Activated T-cell treated with anti-CD3 and anti-CD28 coated beads, Interleukin-2, amount 50 U/mL, for 4 hours (primary cell): ENCODE results near the gene TEX264. TPM values are rescaled to one million over a fixed set of nuclear protein-coding genes. Genes with fewer than 3 reads are reported as not detected.

Experiments used
- ATAC-seq, 2 donors: fragments of 200-7000 bp; cut with Tn5 transposase; one replicate each; pipeline ENCODE4 v1.10.0; 2021
- DNase-seq: peaks from one replicate; pipeline ENCODE4 v3.0.0-alpha.2; 2020
- H3K27me3 Mint-ChIP-seq: one replicate; pipeline ENCODE4 v1.8.0; 2021; ENCODE audit warnings: low read depth, mixed read lengths
- H3K36me3 Mint-ChIP-seq: one replicate; pipeline ENCODE4 v1.8.0; 2022; ENCODE audit warnings: mixed read lengths; ENCODE audit not compliant: insufficient read depth
- H3K4me1 Mint-ChIP-seq: one replicate; pipeline ENCODE4 v1.8.0; 2021; ENCODE audit warnings: low read depth, mixed read lengths
- H3K4me3 Mint-ChIP-seq: one replicate; pipeline ENCODE4 v1.8.0; 2021; ENCODE audit warnings: mild to moderate bottlenecking, moderate library complexity, mixed read lengths
- H3K9me3 Mint-ChIP-seq: one replicate; pipeline ENCODE4 v1.8.0; 2021; ENCODE audit warnings: mixed read lengths
- total RNA-seq, 3 donors: library from RNA; stranded (reverse); gene quantifications; one replicate each; pipeline ENCODE4 v1.2.1, GENCODE V29; 2021

Gene TEX264
- total RNA-seq, 3 donors from 2014 or later = 37.8 to 42.5 (median 38.9) TPM

DNA sequence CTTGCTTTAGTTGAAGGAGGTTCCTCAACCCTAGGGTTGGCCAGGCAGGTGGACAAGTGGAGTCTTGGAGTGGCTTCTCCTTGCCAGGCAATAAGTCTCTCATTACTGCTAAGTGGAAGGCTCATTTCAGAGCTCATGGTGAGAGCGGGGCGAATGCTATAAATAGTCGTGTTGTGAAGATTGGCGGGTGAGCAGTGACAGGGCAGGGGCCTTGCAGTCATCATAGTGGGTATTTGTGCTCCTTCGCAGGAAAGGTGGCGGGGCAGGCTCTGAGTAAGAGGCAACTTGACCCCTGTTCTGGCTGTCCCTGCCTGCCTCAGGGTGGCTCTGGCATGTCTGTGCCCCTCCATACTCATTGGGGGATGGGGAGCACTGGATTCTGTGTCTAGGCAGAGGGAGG lies 27.2 kb downstream of the TEX264 start:
- H3K36me3 Mint-ChIP-seq = peaks cover 18% of the 10 kb centered on the region
- DNase-seq = no peak
- H3K27me3 Mint-ChIP-seq = no peaks in the 10 kb centered on the region
- no peak overlapping the region for H3K4me3 Mint-ChIP-seq
- no peak for ATAC-seq
- H3K4me1 Mint-ChIP-seq = peaks cover 20% of the 10 kb centered on the region
- H3K9me3 Mint-ChIP-seq = no peaks in the 10 kb centered on the region

DNA sequence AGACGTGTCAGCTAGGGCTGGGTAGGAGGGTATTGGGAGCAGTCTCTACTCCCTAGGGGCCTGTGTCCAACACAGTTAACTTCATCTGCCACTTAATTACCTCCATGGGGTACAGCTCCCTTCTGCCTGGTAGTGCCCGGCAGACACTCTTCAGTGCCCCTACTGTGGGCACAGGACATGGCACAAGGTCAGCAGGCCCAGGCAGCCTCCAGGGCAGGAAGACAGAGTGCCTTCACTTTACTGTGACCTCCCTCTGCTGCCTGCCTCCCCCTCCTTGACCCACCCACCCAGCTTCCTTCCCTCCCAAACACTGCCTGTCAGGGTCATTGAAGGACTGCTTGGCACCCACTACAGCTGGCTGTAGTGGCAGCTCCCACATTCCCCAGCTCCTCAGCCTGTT lies 29.4 kb downstream of the TEX264 start:
- no peaks in the 10 kb centered on the region for H3K9me3 Mint-ChIP-seq
- no peaks in the 10 kb centered on the region for H3K27me3 Mint-ChIP-seq
- peaks cover 16% of the 10 kb centered on the region for H3K4me1 Mint-ChIP-seq
- H3K36me3 Mint-ChIP-seq = peaks cover 26% of the 10 kb centered on the region
- DNase-seq (no peak), ATAC-seq (no peak)
- no peak overlapping the region for H3K4me3 Mint-ChIP-seq

DNA sequence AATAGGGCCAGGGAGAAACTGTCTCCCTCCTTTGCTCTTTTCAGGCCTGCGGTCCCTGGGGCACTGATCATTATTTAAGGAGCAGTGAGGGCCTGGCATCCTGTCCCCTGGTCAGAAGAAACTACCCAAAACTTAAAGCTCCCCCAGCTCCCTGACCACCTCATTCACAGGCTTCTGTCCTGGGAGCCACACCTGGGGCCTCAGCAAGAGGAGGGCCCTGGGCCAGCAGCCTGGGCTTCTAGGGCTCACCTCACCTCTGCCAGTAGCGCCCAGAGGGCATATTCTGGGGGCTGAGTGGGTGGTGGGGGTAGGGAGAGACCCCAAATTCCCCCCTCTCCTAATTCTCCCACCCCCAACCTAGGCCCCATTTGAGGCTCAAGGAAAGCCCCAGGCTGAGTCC lies 31.1 kb downstream of the TEX264 start:
- DNase-seq (no peak), ATAC-seq (no peak)
- Mint-ChIP-seq H3K27me3 (no peaks in the 10 kb centered on the region), H3K4me3 (no peak overlapping the region), H3K36me3 (peaks cover 26% of the 10 kb centered on the region), H3K9me3 (no peaks in the 10 kb centered on the region), H3K4me1 (peaks cover 16% of the 10 kb centered on the region)

DNA sequence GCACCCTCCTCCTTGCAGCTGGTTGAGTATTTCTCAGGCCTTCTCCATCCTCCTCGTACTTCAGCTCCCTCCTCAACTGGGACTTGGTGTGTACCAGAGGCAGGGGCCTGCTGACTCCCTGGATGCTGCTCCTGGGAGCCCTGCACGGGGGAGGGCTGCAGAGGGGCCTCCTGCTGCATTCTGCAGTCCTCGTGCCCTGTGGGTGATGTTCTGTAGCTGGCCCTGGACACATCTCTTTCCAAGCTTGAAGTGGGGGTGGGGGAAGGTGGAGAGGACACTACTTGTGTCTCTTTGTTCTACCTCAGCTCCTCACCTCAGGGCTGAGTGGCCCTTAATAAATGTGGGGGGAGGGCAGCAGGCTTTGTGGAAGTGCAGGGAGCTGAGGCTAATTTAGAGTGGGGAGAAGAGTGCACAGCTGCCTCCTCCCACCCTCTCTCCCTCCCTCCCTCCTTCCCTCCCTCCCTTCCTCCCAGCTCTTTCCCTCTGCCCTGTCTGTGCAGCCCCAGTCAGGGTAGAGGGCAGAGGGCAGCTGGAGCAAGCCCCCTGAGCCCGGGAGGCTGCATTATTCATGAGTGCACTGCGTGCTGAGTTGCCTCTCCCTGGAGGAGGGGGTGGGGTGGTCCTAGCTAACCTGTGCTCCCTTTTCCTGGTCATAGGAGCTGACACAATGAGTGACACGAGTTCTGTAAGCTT lies 32.2 kb downstream of the TEX264 start:
- Mint-ChIP-seq H3K9me3 (no peaks in the 10 kb centered on the region), H3K4me1 (peaks cover 18% of the 10 kb centered on the region), H3K27me3 (no peaks in the 10 kb centered on the region), H3K4me3 (no peak overlapping the region), H3K36me3 (peaks cover 24% of the 10 kb centered on the region)
- DNase-seq (no peak), ATAC-seq (no peak)

DNA sequence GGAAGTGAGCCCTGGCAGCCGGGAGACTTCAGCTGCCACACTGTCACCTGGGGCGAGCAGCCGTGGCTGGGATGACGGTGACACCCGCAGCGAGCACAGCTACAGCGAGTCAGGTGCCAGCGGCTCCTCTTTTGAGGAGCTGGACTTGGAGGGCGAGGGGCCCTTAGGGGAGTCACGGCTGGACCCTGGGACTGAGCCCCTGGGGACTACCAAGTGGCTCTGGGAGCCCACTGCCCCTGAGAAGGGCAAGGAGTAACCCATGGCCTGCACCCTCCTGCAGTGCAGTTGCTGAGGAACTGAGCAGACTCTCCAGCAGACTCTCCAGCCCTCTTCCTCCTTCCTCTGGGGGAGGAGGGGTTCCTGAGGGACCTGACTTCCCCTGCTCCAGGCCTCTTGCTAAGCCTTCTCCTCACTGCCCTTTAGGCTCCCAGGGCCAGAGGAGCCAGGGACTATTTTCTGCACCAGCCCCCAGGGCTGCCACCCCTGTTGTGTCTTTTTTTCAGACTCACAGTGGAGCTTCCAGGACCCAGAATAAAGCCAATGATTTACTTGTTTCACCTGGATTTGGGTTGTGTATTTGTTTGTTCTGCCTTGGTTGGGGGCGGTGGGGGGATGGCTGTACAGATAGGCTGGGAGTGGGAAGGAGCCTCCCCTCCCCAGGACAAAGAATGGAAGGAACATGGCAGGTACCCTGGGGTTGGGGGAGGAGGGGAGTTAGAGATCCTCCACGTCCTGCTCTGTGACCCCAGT lies 32.9 kb downstream of the TEX264 start:
- Mint-ChIP-seq H3K4me1 (peaks cover 14% of the 10 kb centered on the region), H3K9me3 (no peaks in the 10 kb centered on the region), H3K4me3 (no peak overlapping the region), H3K27me3 (no peaks in the 10 kb centered on the region), H3K36me3 (peaks cover 24% of the 10 kb centered on the region)
- ATAC-seq = no peak
- DNase-seq = no peak

DNA sequence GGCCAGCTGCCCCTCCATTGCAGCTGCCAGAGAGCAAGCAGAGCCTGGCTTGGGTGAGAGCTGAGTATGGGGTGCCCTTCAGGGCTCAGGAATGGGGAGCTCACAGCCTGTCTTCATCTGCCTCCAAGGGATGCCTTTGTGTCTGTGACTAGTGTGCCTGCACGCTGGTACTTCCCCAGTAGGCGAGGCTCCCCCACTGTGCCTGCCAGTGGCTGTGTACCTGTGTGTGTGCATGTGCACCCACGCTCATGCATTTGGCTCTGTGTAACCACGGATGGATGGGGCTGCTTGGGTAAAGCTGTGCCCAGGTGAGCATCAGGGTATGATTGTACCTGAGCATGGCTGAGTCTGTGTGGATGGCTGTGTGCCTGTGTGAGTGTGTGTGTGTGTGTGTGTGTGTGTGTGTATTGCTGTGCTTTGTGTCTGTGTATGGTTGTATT lies 33.5 kb downstream of the TEX264 start:
- no peak for DNase-seq
- H3K4me1 Mint-ChIP-seq = peaks cover 8% of the 10 kb centered on the region
- H3K9me3 Mint-ChIP-seq = no peaks in the 10 kb centered on the region
- H3K4me3 Mint-ChIP-seq = no peak overlapping the region
- no peak for ATAC-seq
- no peaks in the 10 kb centered on the region for H3K27me3 Mint-ChIP-seq
- peaks cover 19% of the 10 kb centered on the region for H3K36me3 Mint-ChIP-seq

DNA sequence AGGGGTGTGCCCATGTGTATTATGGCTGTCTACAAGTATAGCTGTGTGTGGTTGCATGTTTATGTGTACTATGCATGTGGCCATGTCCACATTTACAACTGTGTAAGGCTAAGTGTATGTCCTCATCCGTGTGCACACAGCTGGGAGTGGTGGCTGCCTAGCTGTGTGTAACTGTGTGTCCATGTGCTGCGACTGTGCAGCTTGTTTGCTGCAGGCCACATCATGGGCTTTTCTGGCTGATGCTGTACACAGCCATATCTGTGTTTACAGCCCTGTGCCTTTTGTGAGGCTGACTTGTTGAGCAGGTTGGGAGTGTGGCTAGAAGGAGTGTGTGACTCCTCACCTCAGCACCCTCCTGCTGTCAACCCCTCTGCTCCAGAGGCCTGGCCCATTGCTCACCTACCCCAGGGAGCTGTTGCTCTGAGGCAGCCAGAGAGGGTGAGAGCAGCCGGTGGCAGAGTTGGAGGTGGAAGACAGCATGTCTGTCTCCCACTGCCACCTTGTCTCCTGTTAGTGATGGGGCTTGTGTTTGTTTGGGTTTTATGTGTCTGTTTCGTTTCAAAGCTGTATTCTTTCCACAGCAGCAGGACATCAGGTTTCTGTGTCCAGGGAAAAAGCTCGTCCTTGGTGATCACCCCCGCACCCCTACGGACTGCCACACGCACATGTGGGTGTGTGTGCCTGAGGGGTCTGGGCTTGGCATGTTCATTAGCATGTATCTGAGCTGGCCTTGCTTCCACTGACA lies 34.4 kb downstream of the TEX264 start:
- Mint-ChIP-seq H3K36me3 (peaks cover 16% of the 10 kb centered on the region), H3K4me1 (peaks cover 13% of the 10 kb centered on the region), H3K9me3 (no peaks in the 10 kb centered on the region), H3K4me3 (no peak overlapping the region), H3K27me3 (no peaks in the 10 kb centered on the region)
- no peak for ATAC-seq
- DNase-seq = no peak

DNA sequence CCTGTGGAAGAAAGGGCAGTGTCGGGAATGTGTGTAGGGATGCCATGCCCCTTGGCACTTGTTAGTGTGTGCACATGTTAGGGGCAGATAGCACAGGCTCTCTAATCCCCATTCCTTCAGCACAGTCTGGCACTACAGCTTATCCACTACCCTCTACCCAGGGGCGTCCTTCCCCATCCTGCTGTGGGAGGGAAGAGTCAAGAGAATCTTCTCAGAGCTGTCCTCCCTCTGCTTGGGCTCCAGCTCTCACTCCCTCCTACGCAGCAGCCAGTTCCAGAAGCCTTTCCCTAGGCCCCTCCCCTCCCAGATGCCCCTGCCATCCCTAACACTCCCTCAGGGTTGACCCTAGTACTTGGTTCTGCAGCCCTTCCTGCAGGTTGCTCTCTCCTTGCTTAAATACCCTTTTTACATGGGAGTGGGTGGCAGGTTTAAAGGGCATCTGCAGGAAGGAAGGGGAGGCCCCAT lies 35.0 kb downstream of the TEX264 start:
- Mint-ChIP-seq H3K36me3 (peaks cover 16% of the 10 kb centered on the region), H3K4me3 (no peak overlapping the region), H3K27me3 (no peaks in the 10 kb centered on the region), H3K4me1 (peaks cover 13% of the 10 kb centered on the region), H3K9me3 (no peaks in the 10 kb centered on the region)
- DNase-seq (no peak), ATAC-seq (no peak)

DNA sequence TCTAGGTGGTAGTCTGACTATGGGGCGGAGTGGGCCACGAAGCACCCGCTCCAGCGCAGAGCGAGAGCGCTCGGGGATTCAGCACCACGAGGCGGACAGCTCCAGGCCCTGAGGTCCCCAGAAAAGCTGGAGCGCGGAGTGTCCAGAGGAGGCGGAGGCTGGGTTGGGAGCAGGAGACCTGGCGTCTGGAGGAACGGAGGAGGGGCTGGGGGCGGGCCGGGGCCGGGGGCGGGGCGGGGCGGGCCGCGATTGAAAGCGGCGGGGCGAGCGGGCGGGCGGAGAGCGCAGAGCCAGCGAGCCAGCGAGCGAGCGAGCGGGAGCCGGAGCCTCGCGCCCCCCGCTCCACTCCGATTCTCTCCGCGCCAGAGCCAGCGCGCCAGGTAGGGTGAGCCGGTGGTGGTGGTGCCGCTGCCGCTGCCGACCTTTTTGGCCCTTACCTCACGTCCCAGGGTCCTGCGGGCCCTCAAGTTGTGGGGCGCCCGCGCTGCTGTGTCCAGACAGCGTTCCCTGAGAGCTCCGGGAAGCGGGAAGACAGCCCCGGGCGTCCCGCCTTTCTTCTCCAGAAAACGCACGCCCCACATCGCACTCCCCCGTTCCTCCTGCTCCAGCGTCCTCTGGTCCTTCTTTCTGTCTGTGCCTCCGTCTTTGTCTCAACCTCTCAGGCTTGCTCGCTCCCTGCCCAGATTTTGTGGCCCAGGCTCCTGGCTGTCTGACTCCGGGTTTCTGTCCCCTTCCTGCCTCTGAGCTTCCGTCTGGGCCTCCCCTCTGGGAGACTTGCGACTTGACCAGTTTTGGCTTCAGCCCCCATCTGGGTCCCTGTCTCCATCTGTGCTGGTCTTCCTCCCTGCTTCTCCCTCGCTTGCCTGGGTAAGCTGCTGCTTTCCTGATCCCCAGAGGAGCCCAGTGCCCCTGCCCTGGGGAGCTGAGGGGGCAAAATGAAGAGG lies 36.0 kb downstream of the TEX264 start, which contains the start of gene GRM2:
GRM2 (plus strand) TSS at position 281 of the 944 bp plus-strand sequence. CDS start 1,916 bp downstream, outside the sequence.
- Mint-ChIP-seq H3K27me3 (no peaks in the 10 kb centered on the region), H3K4me1 (peaks cover 13% of the 10 kb centered on the region), H3K36me3 (peaks cover 12% of the 10 kb centered on the region), H3K9me3 (no peaks in the 10 kb centered on the region), H3K4me3 (no peak within 1 kb of the TSS)
- ATAC-seq = peak; percentile 39 to 51
- DNase-seq = no peak

DNA sequence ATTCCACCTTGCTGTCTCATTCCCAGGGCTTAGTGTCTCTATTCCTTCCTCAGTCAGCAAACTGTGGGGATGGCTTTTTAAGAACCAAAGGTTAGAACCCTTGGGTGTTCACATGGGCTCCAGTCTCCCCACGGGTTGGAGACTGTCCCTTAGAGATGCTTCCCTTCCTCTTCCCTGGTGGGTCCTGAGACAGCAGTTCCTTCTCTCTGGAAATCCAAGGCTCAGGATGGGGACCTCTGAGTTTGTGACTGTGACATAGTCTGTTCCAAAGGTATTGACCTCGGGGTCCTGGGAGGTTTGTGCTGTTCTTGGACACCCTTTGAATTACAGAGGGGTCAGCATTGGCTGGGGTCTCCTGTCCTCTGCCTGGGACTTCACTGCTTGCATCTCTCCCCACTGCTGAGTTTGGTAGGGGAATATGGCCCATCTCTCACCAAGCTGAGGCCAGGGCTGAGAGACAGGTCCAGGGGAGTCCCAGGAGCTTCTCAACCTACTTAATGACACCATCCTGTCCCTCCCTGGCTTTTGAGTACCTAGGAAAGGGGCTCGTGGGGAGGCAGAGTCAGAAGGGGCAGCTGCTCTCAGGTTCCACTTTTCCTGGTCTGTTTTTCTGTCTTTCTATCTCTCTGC lies 37.3 kb downstream of the TEX264 start:
- ATAC-seq (no peak), DNase-seq (no peak)
- Mint-ChIP-seq H3K36me3 (peaks cover 12% of the 10 kb centered on the region), H3K9me3 (no peaks in the 10 kb centered on the region), H3K4me3 (no peak overlapping the region), H3K27me3 (no peaks in the 10 kb centered on the region), H3K4me1 (peaks cover 13% of the 10 kb centered on the region)

DNA sequence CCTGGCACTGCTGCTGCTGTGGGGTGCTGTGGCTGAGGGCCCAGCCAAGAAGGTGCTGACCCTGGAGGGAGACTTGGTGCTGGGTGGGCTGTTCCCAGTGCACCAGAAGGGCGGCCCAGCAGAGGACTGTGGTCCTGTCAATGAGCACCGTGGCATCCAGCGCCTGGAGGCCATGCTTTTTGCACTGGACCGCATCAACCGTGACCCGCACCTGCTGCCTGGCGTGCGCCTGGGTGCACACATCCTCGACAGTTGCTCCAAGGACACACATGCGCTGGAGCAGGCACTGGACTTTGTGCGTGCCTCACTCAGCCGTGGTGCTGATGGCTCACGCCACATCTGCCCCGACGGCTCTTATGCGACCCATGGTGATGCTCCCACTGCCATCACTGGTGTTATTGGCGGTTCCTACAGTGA lies 38.0 kb downstream of the TEX264 start:
- DNase-seq (no peak), ATAC-seq (no peak)
- Mint-ChIP-seq H3K27me3 (no peaks in the 10 kb centered on the region), H3K9me3 (no peaks in the 10 kb centered on the region), H3K4me1 (peaks cover 13% of the 10 kb centered on the region), H3K36me3 (peaks cover 12% of the 10 kb centered on the region), H3K4me3 (no peak overlapping the region)

DNA sequence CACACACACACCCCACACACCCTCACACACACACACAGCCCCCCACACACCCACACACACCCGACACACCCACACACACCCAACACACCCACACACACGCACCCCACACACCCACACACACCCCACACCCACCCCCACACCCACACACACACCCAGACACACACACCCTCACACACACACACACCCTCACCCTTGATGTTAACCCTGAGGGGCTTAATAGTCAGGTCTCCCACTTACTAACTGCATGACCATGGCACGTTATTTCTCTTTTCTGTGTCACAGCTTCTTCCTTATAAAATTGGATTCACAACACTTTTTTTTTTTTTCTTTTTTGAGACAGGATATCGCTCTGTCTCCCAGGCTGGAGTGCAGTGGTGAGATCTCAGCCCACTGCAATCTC lies 38.6 kb downstream of the TEX264 start:
- no peak overlapping the region for H3K4me3 Mint-ChIP-seq
- H3K9me3 Mint-ChIP-seq = no peaks in the 10 kb centered on the region
- DNase-seq (no peak), ATAC-seq (peak in 1 of 2 donors; percentile 21)
- H3K4me1 Mint-ChIP-seq = peaks cover 13% of the 10 kb centered on the region
- H3K27me3 Mint-ChIP-seq = no peaks in the 10 kb centered on the region
- H3K36me3 Mint-ChIP-seq = peaks cover 7% of the 10 kb centered on the region

DNA sequence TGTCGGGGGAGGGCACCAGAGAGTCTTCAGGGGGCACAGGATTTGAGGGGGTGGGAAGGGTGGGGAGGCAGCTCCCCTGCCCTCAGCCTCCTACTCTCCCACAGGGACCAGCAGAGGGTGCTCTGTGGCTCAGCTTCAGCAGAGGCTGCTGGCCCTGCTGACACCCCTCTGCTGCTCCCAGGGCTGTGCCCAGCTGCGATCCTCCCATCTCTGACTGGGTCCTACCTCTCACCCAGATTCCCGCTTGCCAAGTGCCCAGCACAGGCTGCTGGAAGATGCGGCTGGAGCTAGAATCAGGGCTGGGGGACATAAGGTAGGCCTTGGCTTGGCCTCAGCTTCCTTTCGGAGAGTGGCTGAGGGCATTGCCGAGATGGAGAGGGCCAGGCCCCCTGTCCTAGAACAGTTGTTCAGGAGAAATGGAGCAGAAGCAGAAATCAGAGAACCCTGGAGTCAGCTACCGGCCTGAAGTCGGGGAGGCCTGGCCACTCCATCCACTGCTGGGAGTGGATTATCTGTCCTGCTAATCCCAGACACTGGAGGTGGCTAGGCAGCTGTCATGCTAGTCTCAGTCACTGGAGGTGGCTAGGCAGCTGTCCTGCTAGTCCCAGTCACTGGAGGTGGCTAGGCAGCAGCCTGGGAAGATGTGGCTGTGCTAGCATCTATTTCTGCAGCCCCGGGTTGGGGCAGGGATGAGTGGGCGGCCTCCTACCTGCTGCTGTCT lies 39.7 kb downstream of the TEX264 start:
- DNase-seq (no peak), ATAC-seq (no peak)
- Mint-ChIP-seq H3K36me3 (peaks cover 7% of the 10 kb centered on the region), H3K4me1 (peaks cover 13% of the 10 kb centered on the region), H3K27me3 (no peaks in the 10 kb centered on the region), H3K9me3 (no peaks in the 10 kb centered on the region), H3K4me3 (no peak overlapping the region)
